ENCODE measurements around the gene TACR2.

GRCh38 chr10:69418052-69418752, 1.5 kb upstream of the TACR2 start:
- TF ChIP-seq, protein P1, sequence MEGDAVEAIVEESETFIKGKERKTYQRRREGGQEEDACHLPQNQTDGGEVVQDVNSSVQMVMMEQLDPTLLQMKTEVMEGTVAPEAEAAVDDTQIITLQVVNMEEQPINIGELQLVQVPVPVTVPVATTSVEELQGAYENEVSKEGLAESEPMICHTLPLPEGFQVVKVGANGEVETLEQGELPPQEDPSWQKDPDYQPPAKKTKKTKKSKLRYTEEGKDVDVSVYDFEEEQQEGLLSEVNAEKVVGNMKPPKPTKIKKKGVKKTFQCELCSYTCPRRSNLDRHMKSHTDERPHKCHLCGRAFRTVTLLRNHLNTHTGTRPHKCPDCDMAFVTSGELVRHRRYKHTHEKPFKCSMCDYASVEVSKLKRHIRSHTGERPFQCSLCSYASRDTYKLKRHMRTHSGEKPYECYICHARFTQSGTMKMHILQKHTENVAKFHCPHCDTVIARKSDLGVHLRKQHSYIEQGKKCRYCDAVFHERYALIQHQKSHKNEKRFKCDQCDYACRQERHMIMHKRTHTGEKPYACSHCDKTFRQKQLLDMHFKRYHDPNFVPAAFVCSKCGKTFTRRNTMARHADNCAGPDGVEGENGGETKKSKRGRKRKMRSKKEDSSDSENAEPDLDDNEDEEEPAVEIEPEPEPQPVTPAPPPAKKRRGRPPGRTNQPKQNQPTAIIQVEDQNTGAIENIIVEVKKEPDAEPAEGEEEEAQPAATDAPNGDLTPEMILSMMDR (IDR thresholded peaks at IDR 0.05): no peak
- TF ChIP-seq EP300 (IDR thresholded peaks at IDR 0.05) (no peak), POLR2A (IDR thresholded peaks at IDR 0.05) (no peak)

Measured in upper lobe of left lung (tissue), 4 donors.